IMR-90 (cell line): ENCODE results near the gene THSD7B.

Source experiments
- CEBPB ChIP-seq: IDR thresholded peaks from 2 replicates; pipeline ENCODE4 v1.6.1; 2012; ENCODE audit warnings: low read depth, low read length, improper control_type of control experiment
- CHD1 ChIP-seq: IDR thresholded peaks from 2 replicates; pipeline ENCODE4 v1.6.1; 2012; ENCODE audit warnings: low read depth, low read length, improper control_type of control experiment
- MAFK ChIP-seq: IDR thresholded peaks from 2 replicates; pipeline ENCODE4 v1.6.1; 2012; ENCODE audit warnings: low read depth, low read length, improper control_type of control experiment
- MAZ ChIP-seq: IDR thresholded peaks from 2 replicates; pipeline ENCODE4 v1.6.1; 2012; ENCODE audit warnings: low read depth, mild to moderate bottlenecking, low read length, improper control_type of control experiment, moderate library complexity, borderline replicate concordance
- MXI1 ChIP-seq: IDR thresholded peaks from 2 replicates; pipeline ENCODE4 v1.6.1; 2012; ENCODE audit warnings: low read depth, mild to moderate bottlenecking, low read length, moderate library complexity, borderline replicate concordance
- NFE2L2 ChIP-seq: fragments of 150-350 bp; IDR thresholded peaks from 2 replicates; pipeline ENCODE4 v1.6.1; 2016; ENCODE audit warnings: low read depth, mild to moderate bottlenecking, low read length
- POLR2A ChIP-seq: IDR thresholded peaks from 2 replicates; pipeline ENCODE4 v1.6.1; 2012; ENCODE audit warnings: mild to moderate bottlenecking, low read depth, low read length
- RAD21 ChIP-seq: IDR thresholded peaks from 2 replicates; pipeline ENCODE4 v1.6.1; 2012; ENCODE audit warnings: low read length, improper control_type of control experiment
- RCOR1 ChIP-seq: IDR thresholded peaks from 2 replicates; pipeline ENCODE4 v1.6.1; 2012; ENCODE audit warnings: mild to moderate bottlenecking, low read length, improper control_type of control experiment; ENCODE audit not compliant: insufficient replicate concordance
- RFX5 ChIP-seq: IDR thresholded peaks from 2 replicates; pipeline ENCODE4 v1.8.0; 2012; ENCODE audit warnings: low read depth, mild to moderate bottlenecking, low read length, moderate library complexity
- SMC3 ChIP-seq: fragments of 150-350 bp; IDR thresholded peaks from 2 replicates; pipeline ENCODE4 v1.6.1; 2016; ENCODE audit warnings: low read depth, mild to moderate bottlenecking, antibody characterized with exemption, low read length, moderate library complexity
- TF ChIP-seq, protein P1 (sequence below): conservative IDR thresholded peaks from 2 replicates; pipeline ENCODE4 v1.5.1; 2012; ENCODE audit warnings: mild to moderate bottlenecking, low read depth, low read length, improper control_type of control experiment
- TF ChIP-seq, protein P2 (sequence below): fragments of 150-350 bp; IDR thresholded peaks from 2 replicates; pipeline ENCODE4 v1.6.1; 2017; ENCODE audit warnings: mild to moderate bottlenecking, antibody characterized with exemption, low read length, low read depth

DNA sequence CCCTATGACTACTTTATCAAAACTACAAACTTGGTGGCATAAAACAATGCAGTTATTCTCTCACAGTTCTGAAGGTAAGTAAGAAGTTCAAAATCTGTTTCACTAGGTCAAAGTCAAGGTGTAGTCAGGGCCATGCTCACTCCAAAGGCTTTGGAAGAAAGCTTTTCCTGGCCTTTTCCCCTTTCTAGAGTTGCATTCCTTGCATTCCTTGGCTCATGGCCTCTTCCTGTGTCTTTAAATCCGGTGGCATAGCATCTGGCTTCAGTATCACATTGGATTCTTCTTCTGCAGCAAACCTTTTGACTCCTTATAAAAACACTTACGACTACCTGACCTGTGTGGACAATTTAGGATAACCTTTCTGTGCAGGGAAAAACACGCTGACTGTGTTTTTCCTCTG is 655.4 kb downstream of the THSD7B start:
- TF ChIP-seq, protein P1, sequence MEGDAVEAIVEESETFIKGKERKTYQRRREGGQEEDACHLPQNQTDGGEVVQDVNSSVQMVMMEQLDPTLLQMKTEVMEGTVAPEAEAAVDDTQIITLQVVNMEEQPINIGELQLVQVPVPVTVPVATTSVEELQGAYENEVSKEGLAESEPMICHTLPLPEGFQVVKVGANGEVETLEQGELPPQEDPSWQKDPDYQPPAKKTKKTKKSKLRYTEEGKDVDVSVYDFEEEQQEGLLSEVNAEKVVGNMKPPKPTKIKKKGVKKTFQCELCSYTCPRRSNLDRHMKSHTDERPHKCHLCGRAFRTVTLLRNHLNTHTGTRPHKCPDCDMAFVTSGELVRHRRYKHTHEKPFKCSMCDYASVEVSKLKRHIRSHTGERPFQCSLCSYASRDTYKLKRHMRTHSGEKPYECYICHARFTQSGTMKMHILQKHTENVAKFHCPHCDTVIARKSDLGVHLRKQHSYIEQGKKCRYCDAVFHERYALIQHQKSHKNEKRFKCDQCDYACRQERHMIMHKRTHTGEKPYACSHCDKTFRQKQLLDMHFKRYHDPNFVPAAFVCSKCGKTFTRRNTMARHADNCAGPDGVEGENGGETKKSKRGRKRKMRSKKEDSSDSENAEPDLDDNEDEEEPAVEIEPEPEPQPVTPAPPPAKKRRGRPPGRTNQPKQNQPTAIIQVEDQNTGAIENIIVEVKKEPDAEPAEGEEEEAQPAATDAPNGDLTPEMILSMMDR, result no peak
- TF ChIP-seq POLR2A (no peak), CHD1 (no peak), MAZ (no peak), CEBPB (no peak), MXI1 (no peak), RFX5 (no peak), RAD21 (no peak), SMC3 (no peak), MAFK (no peak), RCOR1 (no peak), NFE2L2 (no peak)
- TF ChIP-seq, protein P2, sequence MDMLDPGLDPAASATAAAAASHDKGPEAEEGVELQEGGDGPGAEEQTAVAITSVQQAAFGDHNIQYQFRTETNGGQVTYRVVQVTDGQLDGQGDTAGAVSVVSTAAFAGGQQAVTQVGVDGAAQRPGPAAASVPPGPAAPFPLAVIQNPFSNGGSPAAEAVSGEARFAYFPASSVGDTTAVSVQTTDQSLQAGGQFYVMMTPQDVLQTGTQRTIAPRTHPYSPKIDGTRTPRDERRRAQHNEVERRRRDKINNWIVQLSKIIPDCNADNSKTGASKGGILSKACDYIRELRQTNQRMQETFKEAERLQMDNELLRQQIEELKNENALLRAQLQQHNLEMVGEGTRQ, result no peak
